WTC11 (cell line): Measurements from ENCODE around the gene DCTN1. TPM values are rescaled to one million over a fixed set of nuclear protein-coding genes. Genes with fewer than 3 reads are reported as not detected.

Source experiments
- ATAC-seq: fragments of 200-7000 bp; cut with Tn5 transposase; 2 replicates; pipeline ENCODE4 v1.10.0; 2021; ENCODE audit warnings: mild to moderate bottlenecking, moderate library complexity
- CTCF ChIA-PET: fragments of 300-600 bp; sonication (Branson Sonifier 250); formaldehyde crosslinking; loops from one replicate; lab custom pipeline; 2021; ENCODE audit warnings: antibody characterized with exemption; lab: Charles Lee
- POLR2A ChIA-PET: fragments of 350-600 bp; sonication (Branson Sonifier 250); formaldehyde crosslinking; loops from one replicate; lab custom pipeline; 2021; ENCODE audit warnings: antibody characterized with exemption; lab: Charles Lee
- DNase-seq: peaks from one replicate; pipeline ENCODE4 v3.0.0; 2021; ENCODE audit warnings: low spot score
- H3K27ac Mint-ChIP-seq: 2 replicates; pipeline ENCODE4 v1.8.0; 2021; ENCODE audit warnings: mixed read lengths
- H3K27me3 Mint-ChIP-seq: 2 replicates; pipeline ENCODE4 v1.8.0; 2021; ENCODE audit warnings: low read depth, mild to moderate bottlenecking, moderate library complexity, mixed read lengths
- H3K36me3 Mint-ChIP-seq: 2 replicates; pipeline ENCODE4 v1.8.0; 2021; ENCODE audit warnings: mixed read lengths
- H3K4me1 Mint-ChIP-seq: 2 replicates; pipeline ENCODE4 v1.8.0; 2022; ENCODE audit warnings: mixed read lengths
- H3K4me3 Mint-ChIP-seq: 2 replicates; pipeline ENCODE4 v1.8.0; 2021; ENCODE audit warnings: mild to moderate bottlenecking, moderate library complexity, mixed read lengths
- H3K9me3 Mint-ChIP-seq: 2 replicates; pipeline ENCODE4 v1.8.0; 2021; ENCODE audit warnings: mixed read lengths
- AR ChIP-seq: fragments of 250-450 bp; sonication (Bioruptor Pico); IDR thresholded peaks from 2 replicates; pipeline ENCODE4 v1.9.0; 2021; ENCODE audit warnings: mild to moderate bottlenecking
- ARID4B ChIP-seq: sonication (generic); formaldehyde crosslinking; IDR thresholded peaks from 2 replicates; pipeline ENCODE4 v1.8.0; 2023; ENCODE audit warnings: missing genetic modification reagents, mild to moderate bottlenecking, borderline replicate concordance
- ATF1 ChIP-seq: sonication (generic); formaldehyde crosslinking; IDR thresholded peaks from 2 replicates; pipeline ENCODE4 v1.8.1; 2023; ENCODE audit warnings: mild to moderate bottlenecking, moderate library complexity, missing genetic modification reagents
- CREB1 ChIP-seq: sonication (generic); formaldehyde crosslinking; IDR thresholded peaks from 2 replicates; pipeline ENCODE4 v1.8.0; 2023; ENCODE audit warnings: mild to moderate bottlenecking, missing genetic modification reagents
- CTCF ChIP-seq: fragments of 200-600 bp; IDR thresholded peaks from 2 replicates; pipeline ENCODE4 v1.8.0; 2022; ENCODE audit warnings: antibody characterized with exemption
- ETV6 ChIP-seq: sonication (generic); formaldehyde crosslinking; IDR thresholded peaks from 2 replicates; pipeline ENCODE4 v1.8.1; 2022; ENCODE audit warnings: mild to moderate bottlenecking, missing genetic modification reagents
- HMGA2 ChIP-seq: fragments of 250-450 bp; sonication (Bioruptor Pico); IDR thresholded peaks from 2 replicates; pipeline ENCODE4 v1.4.0; 2021; ENCODE audit warnings: mild to moderate bottlenecking, moderate library complexity
- IRF1 ChIP-seq: sonication (generic); formaldehyde crosslinking; IDR thresholded peaks from 2 replicates; pipeline ENCODE4 v1.8.0; 2023; ENCODE audit warnings: missing genetic modification reagents
- JAZF1 ChIP-seq: fragments of 250-450 bp; sonication (Bioruptor Pico); IDR thresholded peaks from 2 replicates; pipeline ENCODE4 v1.9.0; 2021; ENCODE audit warnings: moderate library complexity, mild to moderate bottlenecking, inconsistent platforms
- MAX ChIP-seq: sonication (generic); formaldehyde crosslinking; IDR thresholded peaks from 2 replicates; pipeline ENCODE4 v1.8.0; 2022; ENCODE audit warnings: mild to moderate bottlenecking, missing genetic modification reagents
- NFE2L1 ChIP-seq: sonication (generic); formaldehyde crosslinking; IDR thresholded peaks from 2 replicates; pipeline ENCODE4 v1.8.1; 2023; ENCODE audit warnings: missing genetic modification reagents
- NR1H2 ChIP-seq: sonication (generic); formaldehyde crosslinking; IDR thresholded peaks from 2 replicates; pipeline ENCODE4 v1.9.0; 2021; ENCODE audit warnings: mild to moderate bottlenecking, moderate library complexity, missing genetic modification reagents
- PRRX2 ChIP-seq: fragments of 250-450 bp; sonication (Bioruptor Pico); IDR thresholded peaks from 2 replicates; pipeline ENCODE4 v1.8.0; 2021; ENCODE audit warnings: mild to moderate bottlenecking
- RELA ChIP-seq: sonication (generic); formaldehyde crosslinking; IDR thresholded peaks from 2 replicates; pipeline ENCODE4 v1.8.1; 2022; ENCODE audit warnings: missing genetic modification reagents, mild to moderate bottlenecking, borderline replicate concordance
- SMAD4 ChIP-seq: sonication (generic); formaldehyde crosslinking; IDR thresholded peaks from 2 replicates; pipeline ENCODE4 v1.8.0; 2022; ENCODE audit warnings: mild to moderate bottlenecking, missing genetic modification reagents
- TEAD1 ChIP-seq: sonication (generic); formaldehyde crosslinking; IDR thresholded peaks from 2 replicates; pipeline ENCODE4 v1.8.0; 2022; ENCODE audit warnings: mild to moderate bottlenecking, missing genetic modification reagents
- TEAD4 ChIP-seq: sonication (generic); formaldehyde crosslinking; IDR thresholded peaks from 2 replicates; pipeline ENCODE4 v1.8.0; 2022; ENCODE audit warnings: mild to moderate bottlenecking, missing genetic modification reagents
- USF1 ChIP-seq: sonication (generic); formaldehyde crosslinking; IDR thresholded peaks from 2 replicates; pipeline ENCODE4 v1.8.0; 2022; ENCODE audit warnings: mild to moderate bottlenecking, missing genetic modification reagents
- ZNF232 ChIP-seq: sonication (generic); formaldehyde crosslinking; IDR thresholded peaks from 2 replicates; pipeline ENCODE4 v1.8.0; 2022; ENCODE audit warnings: mild to moderate bottlenecking, missing genetic modification reagents
- ZNF281 ChIP-seq: sonication (generic); formaldehyde crosslinking; IDR thresholded peaks from 2 replicates; pipeline ENCODE4 v1.8.0; 2023; ENCODE audit warnings: mild to moderate bottlenecking, missing genetic modification reagents
- total RNA-seq: library from RNA; stranded (reverse); gene quantifications from 3 replicates; pipeline ENCODE4 v1.2.3, GENCODE V29; 2021

Gene DCTN1
- total RNA-seq, 1 experiment from 2014 or later = 179 TPM

GRCh38 chr2:74428675-74429074, 48.6 kb upstream of the DCTN1 start:
- Mint-ChIP-seq H3K27me3 (peaks cover 5% of the 10 kb centered on the region), H3K9me3 (no peaks in the 10 kb centered on the region), H3K36me3 (peaks cover 64% of the 10 kb centered on the region), H3K4me3 (no peak overlapping the region), H3K4me1 (no peaks in the 10 kb centered on the region), H3K27ac (no peak overlapping the region)
- ChIA-PET CTCF (no interaction called here), POLR2A (no interaction called here)
- TF ChIP-seq AR (CRISPR knock-in tag) (no peak), USF1 (no peak), TEAD1 (CRISPR knock-in tag) (no peak), ATF1 (CRISPR knock-in tag) (no peak), CREB1 (CRISPR knock-in tag) (no peak), ZNF281 (CRISPR knock-in tag) (no peak), ETV6 (CRISPR knock-in tag) (no peak), JAZF1 (CRISPR knock-in tag) (no peak), RELA (no peak), ZNF232 (no peak), MAX (CRISPR knock-in tag) (no peak), IRF1 (CRISPR knock-in tag) (no peak), TEAD4 (no peak), PRRX2 (no peak), ARID4B (CRISPR knock-in tag) (no peak)
- DNase-seq (no peak), ATAC-seq (no peak)

- Mint-ChIP-seq H3K4me1 (peaks cover 6% of the 10 kb centered on the region), H3K27me3 (peaks cover 16% of the 10 kb centered on the region), H3K27ac (peak overlapping the region; percentile 24; the same call in 1 of the 2 replicates), H3K4me3 (no peak overlapping the region), H3K36me3 (peaks cover 66% of the 10 kb centered on the region), H3K9me3 (no peaks in the 10 kb centered on the region)
- no peak for TF ChIP-seq SMAD4 (CRISPR knock-in tag)
- TF ChIP-seq NFE2L1 = no peak
- TF ChIP-seq NR1H2 (CRISPR knock-in tag) = no peak
- TF ChIP-seq CTCF = no peak
- TF ChIP-seq HMGA2 (CRISPR knock-in tag) = no peak
- DNase-seq = no peak
- POLR2A ChIA-PET = no interaction called here
- no peak for ATAC-seq
- CTCF ChIA-PET = no interaction called here
These were observed 47.4 kb upstream of the DCTN1 start for GRCh38 chr2:74427551-74427950.
